ENCODE results near the gene IL1RAPL1. TPM values are rescaled to one million over a fixed set of nuclear protein-coding genes. Genes with fewer than 3 reads are reported as not detected.
A peak's percentile ranks its signal among the peaks of the same experiment; 100 is the strongest.

IL1RAPL1 gene
- total RNA-seq, 1 donor from 2014 or later, result 3.6 TPM

DNA sequence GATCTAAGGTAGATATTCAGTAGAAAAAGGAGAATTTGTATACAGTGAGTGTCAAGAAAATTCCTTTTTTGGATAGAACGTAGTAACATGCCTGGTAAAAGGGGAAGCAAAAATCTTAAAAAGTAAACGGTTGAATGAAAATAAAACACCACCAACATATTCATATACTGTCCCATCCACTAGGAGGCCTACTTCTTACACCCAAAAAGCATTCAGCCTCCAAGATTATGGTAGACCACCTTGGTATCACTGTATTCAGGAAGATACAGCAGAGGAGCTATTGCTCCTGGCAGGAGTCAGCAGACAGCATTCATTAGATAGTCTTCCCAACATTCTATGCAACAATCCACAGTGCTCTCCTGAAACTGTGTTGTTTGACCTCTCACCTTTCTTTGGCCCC, 1353.5 kb downstream of the IL1RAPL1 start:
- Mint-ChIP-seq H3K4me3 (ENCODE audit: low read depth) (no peak overlapping the region), H3K4me1 (ENCODE audit: low read depth) (peaks cover 44% of the 10 kb centered on the region), H3K9me3 (ENCODE audit: low read depth) (peaks cover 16% of the 10 kb centered on the region), H3K27ac (peak overlapping the region; percentile 89), H3K36me3 (ENCODE audit: insufficient read depth) (peaks cover 13% of the 10 kb centered on the region), H3K27me3 (no peaks in the 10 kb centered on the region)
- TF ChIP-seq, protein P1, sequence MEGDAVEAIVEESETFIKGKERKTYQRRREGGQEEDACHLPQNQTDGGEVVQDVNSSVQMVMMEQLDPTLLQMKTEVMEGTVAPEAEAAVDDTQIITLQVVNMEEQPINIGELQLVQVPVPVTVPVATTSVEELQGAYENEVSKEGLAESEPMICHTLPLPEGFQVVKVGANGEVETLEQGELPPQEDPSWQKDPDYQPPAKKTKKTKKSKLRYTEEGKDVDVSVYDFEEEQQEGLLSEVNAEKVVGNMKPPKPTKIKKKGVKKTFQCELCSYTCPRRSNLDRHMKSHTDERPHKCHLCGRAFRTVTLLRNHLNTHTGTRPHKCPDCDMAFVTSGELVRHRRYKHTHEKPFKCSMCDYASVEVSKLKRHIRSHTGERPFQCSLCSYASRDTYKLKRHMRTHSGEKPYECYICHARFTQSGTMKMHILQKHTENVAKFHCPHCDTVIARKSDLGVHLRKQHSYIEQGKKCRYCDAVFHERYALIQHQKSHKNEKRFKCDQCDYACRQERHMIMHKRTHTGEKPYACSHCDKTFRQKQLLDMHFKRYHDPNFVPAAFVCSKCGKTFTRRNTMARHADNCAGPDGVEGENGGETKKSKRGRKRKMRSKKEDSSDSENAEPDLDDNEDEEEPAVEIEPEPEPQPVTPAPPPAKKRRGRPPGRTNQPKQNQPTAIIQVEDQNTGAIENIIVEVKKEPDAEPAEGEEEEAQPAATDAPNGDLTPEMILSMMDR (IDR thresholded peaks at IDR 0.05; ENCODE audit: unreplicated experiment), result no peak
- DNase-seq (ENCODE audit: low spot score, unreplicated experiment), result no peak

DNA sequence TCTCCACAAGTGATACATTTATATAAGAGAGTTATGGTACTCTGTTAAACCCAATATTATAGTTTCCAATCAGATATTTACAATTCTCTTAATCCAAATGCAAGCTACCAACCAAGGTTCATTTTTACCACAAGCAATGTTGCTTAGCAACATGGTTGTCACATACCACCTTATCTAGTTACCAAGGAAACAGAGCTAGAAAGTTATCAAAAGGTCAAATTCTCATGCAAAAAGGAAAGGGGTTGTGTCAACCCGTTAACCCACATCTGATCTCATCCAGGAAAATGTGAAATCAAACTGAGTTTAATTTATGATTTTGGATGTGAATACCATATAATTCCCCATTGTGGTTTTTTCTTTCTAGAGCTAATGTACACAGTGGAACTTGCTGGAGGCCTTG, 1354.0 kb downstream of the IL1RAPL1 start:
- H3K9me3 Mint-ChIP-seq (ENCODE audit: low read depth), result peaks cover 19% of the 10 kb centered on the region
- TF ChIP-seq, protein P1 (IDR thresholded peaks at IDR 0.05; ENCODE audit: unreplicated experiment), result no peak
- peak overlapping the region; percentile 89 for H3K27ac Mint-ChIP-seq
- H3K4me1 Mint-ChIP-seq (ENCODE audit: low read depth), result peaks cover 47% of the 10 kb centered on the region
- DNase-seq (ENCODE audit: low spot score, unreplicated experiment), result no peak
- peaks cover 16% of the 10 kb centered on the region for H3K36me3 Mint-ChIP-seq (ENCODE audit: insufficient read depth)
- no peaks in the 10 kb centered on the region for H3K27me3 Mint-ChIP-seq
- peak overlapping the region; percentile 67 for H3K4me3 Mint-ChIP-seq (ENCODE audit: low read depth)

DNA sequence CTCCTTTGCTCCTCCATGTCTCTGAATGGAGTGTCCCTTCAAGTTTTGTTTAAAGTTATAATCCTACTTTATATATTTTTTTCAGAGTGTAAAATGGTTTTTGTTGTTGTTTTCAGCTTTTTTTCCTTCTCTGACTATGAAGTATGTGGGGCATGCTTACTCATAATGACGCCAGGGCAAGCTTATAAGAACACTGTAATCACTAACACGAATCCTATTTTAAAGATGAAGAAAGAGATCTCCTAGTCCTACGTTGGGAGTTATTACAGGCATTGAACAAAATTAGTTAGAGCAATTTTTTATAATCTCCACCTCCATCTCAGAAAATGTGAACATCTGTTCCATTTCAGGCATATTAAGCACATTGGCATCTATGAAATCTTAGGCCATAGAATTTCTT, 1360.0 kb downstream of the IL1RAPL1 start:
- no peak overlapping the region for H3K27ac Mint-ChIP-seq

DNA sequence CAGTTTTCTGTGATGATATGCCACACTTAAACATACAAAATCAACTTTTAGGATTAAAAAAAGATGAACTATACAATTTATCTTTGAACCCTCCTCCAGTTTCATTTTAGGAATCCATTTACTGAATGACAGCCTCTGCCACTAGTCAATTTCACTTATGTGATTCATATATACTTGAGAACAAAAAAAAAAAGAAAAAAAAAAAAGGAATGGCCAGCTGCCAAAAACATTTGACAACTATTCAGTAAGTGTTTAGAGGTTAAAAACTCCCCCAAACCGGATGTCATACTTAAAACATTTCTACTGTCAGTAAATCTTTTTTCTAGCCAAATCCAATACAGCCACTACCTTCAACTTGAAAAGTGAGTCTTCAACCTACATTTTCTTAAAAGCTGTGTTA, 1361.4 kb downstream of the IL1RAPL1 start:
- Mint-ChIP-seq H3K36me3 (ENCODE audit: insufficient read depth) (peaks cover 12% of the 10 kb centered on the region), H3K9me3 (ENCODE audit: low read depth) (peaks cover 18% of the 10 kb centered on the region), H3K4me3 (ENCODE audit: low read depth) (no peak overlapping the region), H3K27me3 (no peaks in the 10 kb centered on the region), H3K4me1 (ENCODE audit: low read depth) (peaks cover 3% of the 10 kb centered on the region), H3K27ac (no peak overlapping the region)
- TF ChIP-seq, protein P1 (IDR thresholded peaks at IDR 0.05; ENCODE audit: unreplicated experiment), result no peak
- DNase-seq (ENCODE audit: low spot score, unreplicated experiment), result no peak

More for the DNA sequence above, 1360.0 kb downstream of the IL1RAPL1 start:
- H3K9me3 Mint-ChIP-seq (ENCODE audit: low read depth), result peaks cover 21% of the 10 kb centered on the region
- peaks cover 16% of the 10 kb centered on the region for H3K36me3 Mint-ChIP-seq (ENCODE audit: insufficient read depth)
- no peaks in the 10 kb centered on the region for H3K27me3 Mint-ChIP-seq
- H3K4me3 Mint-ChIP-seq (ENCODE audit: low read depth), result no peak overlapping the region
- TF ChIP-seq, protein P1 (IDR thresholded peaks at IDR 0.05; ENCODE audit: unreplicated experiment), result no peak
- peaks cover 10% of the 10 kb centered on the region for H3K4me1 Mint-ChIP-seq (ENCODE audit: low read depth)
- no peak for DNase-seq (ENCODE audit: low spot score, unreplicated experiment)

DNA sequence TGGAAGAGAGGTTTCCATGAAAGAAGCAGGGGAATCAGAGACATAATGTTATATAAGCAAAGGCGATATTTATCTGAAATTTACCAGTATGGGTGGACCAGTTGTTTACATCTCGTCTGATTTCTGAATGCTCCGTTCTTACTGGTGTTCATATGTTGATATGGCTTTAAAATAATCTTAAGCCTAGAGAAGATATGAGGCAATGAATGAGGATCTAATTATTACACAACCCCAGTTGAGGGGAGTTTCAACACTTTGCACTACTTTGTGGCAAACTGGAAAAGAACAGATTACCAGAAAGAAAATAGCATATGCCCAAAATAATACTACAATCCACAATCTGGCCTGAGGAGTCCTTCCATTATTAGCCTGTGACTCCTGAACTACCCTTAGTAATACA, 1364.8 kb downstream of the IL1RAPL1 start:
- Mint-ChIP-seq H3K4me3 (ENCODE audit: low read depth) (no peak overlapping the region), H3K27ac (no peak overlapping the region), H3K27me3 (no peaks in the 10 kb centered on the region), H3K36me3 (ENCODE audit: insufficient read depth) (peaks cover 14% of the 10 kb centered on the region), H3K4me1 (ENCODE audit: low read depth) (no peaks in the 10 kb centered on the region), H3K9me3 (ENCODE audit: low read depth) (peaks cover 4% of the 10 kb centered on the region)
- TF ChIP-seq, protein P1 (IDR thresholded peaks at IDR 0.05; ENCODE audit: unreplicated experiment), result no peak
- no peak for DNase-seq (ENCODE audit: low spot score, unreplicated experiment)
